A549 (cell line): ENCODE measurements around the gene CDC42EP4.

ENCODE experiments used
- CBX8 ChIP-seq: fragments of 200-600 bp; sonication (generic); IDR thresholded peaks from 2 replicates; pipeline ENCODE4 v1.6.1; 2016
- CHD4 ChIP-seq: fragments of 200-600 bp; sonication (generic); IDR thresholded peaks from 2 replicates; pipeline ENCODE4 v1.6.1; 2016; ENCODE audit warnings: antibody characterized with exemption, mild to moderate bottlenecking, borderline replicate concordance
- POLR2A ChIP-seq: IDR thresholded peaks from 2 replicates; pipeline ENCODE4 v1.6.1; 2012; ENCODE audit warnings: mild to moderate bottlenecking, low read length
- RCOR1 ChIP-seq: fragments of 150-350 bp; IDR thresholded peaks from 2 replicates; pipeline ENCODE4 v1.6.1; 2014; ENCODE audit warnings: antibody characterized with exemption, low read length, low read depth
- SREBF2 ChIP-seq: fragments of 450-650 bp; IDR thresholded peaks from 2 replicates; pipeline ENCODE4 v1.6.1; 2014; ENCODE audit warnings: mild to moderate bottlenecking, moderate library complexity
- ZC3H11A ChIP-seq: fragments of 450-650 bp; IDR thresholded peaks from 2 replicates; pipeline ENCODE4 v1.6.1; 2014; ENCODE audit warnings: antibody characterized with exemption, mild to moderate bottlenecking
- TF ChIP-seq, protein P1 (sequence below): fragments of >200 bp; sonication (Bioruptor Twin); formaldehyde crosslinking; IDR thresholded peaks from 3 replicates; pipeline ENCODE4 v1.5.1; 2016
- TF ChIP-seq, protein P2 (sequence below): fragments of 150-350 bp; IDR thresholded peaks from 2 replicates; pipeline ENCODE4 v1.6.1; 2014; ENCODE audit warnings: low read depth, mild to moderate bottlenecking, low read length
- TF ChIP-seq, protein P3 (sequence below): IDR thresholded peaks from 2 replicates; pipeline ENCODE4 v1.6.1; 2012
- TF ChIP-seq, protein P4 (sequence below): fragments of 200-600 bp; sonication (generic); IDR thresholded peaks from 2 replicates; pipeline ENCODE4 v1.6.1; 2016; ENCODE audit warnings: antibody characterized with exemption, mild to moderate bottlenecking, moderate library complexity
- TF ChIP-seq, protein P5 (sequence below): IDR thresholded peaks from 2 replicates; pipeline ENCODE4 v1.6.1; 2012

DNA sequence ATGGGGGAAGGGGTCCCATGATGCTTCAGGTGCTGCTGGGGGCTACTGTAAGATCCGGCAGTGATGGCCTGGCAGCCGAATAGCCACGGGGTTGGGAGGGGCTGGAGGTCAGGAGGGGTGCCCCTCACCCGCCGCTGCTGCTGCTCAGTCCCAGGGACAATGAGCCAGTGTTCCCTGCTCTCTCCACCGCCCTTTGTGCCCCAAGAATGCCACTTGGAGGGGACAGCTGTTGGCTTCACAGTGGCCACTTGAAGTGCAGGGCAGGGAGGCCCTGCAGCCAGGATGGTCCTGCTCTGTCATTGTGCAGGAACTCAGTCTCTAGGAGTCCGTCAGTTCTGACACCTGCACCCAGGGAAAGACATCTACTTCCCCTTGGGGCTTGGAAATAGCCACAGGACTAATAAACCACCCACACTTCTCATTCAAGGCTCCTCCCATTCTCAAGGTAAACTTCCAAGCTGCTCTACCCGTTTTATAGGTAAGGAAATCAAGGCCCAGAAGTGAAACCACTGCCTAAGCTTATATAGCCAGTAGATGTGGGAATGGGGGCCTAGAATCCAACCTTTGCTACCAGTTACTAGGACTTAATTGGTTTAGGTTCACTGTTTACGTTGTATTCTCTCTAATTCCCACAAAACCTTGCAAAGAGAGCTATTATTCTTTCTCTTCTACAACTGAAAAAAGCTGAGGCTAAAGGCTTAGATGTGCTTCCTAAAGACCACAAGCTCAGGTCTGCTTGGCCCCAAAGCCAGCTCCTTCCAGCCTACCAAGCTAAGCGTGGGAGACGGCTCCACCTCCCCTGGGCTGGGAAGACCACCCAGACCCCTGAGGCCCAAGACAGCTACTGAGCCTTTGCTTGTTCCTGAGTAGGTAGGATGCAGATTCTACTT, 43.9 kb downstream of the CDC42EP4 start:
- TF ChIP-seq, protein P1, sequence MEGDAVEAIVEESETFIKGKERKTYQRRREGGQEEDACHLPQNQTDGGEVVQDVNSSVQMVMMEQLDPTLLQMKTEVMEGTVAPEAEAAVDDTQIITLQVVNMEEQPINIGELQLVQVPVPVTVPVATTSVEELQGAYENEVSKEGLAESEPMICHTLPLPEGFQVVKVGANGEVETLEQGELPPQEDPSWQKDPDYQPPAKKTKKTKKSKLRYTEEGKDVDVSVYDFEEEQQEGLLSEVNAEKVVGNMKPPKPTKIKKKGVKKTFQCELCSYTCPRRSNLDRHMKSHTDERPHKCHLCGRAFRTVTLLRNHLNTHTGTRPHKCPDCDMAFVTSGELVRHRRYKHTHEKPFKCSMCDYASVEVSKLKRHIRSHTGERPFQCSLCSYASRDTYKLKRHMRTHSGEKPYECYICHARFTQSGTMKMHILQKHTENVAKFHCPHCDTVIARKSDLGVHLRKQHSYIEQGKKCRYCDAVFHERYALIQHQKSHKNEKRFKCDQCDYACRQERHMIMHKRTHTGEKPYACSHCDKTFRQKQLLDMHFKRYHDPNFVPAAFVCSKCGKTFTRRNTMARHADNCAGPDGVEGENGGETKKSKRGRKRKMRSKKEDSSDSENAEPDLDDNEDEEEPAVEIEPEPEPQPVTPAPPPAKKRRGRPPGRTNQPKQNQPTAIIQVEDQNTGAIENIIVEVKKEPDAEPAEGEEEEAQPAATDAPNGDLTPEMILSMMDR, result no peak
- TF ChIP-seq SREBF2 (no peak), RCOR1 (no peak), POLR2A (no peak), CBX8 (no peak), ZC3H11A (no peak), CHD4 (no peak)
- TF ChIP-seq, protein P2, sequence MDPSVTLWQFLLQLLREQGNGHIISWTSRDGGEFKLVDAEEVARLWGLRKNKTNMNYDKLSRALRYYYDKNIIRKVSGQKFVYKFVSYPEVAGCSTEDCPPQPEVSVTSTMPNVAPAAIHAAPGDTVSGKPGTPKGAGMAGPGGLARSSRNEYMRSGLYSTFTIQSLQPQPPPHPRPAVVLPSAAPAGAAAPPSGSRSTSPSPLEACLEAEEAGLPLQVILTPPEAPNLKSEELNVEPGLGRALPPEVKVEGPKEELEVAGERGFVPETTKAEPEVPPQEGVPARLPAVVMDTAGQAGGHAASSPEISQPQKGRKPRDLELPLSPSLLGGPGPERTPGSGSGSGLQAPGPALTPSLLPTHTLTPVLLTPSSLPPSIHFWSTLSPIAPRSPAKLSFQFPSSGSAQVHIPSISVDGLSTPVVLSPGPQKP, result no peak
- TF ChIP-seq, protein P3, sequence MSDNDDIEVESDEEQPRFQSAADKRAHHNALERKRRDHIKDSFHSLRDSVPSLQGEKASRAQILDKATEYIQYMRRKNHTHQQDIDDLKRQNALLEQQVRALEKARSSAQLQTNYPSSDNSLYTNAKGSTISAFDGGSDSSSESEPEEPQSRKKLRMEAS, result no peak
- TF ChIP-seq, protein P4, sequence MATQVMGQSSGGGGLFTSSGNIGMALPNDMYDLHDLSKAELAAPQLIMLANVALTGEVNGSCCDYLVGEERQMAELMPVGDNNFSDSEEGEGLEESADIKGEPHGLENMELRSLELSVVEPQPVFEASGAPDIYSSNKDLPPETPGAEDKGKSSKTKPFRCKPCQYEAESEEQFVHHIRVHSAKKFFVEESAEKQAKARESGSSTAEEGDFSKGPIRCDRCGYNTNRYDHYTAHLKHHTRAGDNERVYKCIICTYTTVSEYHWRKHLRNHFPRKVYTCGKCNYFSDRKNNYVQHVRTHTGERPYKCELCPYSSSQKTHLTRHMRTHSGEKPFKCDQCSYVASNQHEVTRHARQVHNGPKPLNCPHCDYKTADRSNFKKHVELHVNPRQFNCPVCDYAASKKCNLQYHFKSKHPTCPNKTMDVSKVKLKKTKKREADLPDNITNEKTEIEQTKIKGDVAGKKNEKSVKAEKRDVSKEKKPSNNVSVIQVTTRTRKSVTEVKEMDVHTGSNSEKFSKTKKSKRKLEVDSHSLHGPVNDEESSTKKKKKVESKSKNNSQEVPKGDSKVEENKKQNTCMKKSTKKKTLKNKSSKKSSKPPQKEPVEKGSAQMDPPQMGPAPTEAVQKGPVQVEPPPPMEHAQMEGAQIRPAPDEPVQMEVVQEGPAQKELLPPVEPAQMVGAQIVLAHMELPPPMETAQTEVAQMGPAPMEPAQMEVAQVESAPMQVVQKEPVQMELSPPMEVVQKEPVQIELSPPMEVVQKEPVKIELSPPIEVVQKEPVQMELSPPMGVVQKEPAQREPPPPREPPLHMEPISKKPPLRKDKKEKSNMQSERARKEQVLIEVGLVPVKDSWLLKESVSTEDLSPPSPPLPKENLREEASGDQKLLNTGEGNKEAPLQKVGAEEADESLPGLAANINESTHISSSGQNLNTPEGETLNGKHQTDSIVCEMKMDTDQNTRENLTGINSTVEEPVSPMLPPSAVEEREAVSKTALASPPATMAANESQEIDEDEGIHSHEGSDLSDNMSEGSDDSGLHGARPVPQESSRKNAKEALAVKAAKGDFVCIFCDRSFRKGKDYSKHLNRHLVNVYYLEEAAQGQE, result no peak
- TF ChIP-seq, protein P5, sequence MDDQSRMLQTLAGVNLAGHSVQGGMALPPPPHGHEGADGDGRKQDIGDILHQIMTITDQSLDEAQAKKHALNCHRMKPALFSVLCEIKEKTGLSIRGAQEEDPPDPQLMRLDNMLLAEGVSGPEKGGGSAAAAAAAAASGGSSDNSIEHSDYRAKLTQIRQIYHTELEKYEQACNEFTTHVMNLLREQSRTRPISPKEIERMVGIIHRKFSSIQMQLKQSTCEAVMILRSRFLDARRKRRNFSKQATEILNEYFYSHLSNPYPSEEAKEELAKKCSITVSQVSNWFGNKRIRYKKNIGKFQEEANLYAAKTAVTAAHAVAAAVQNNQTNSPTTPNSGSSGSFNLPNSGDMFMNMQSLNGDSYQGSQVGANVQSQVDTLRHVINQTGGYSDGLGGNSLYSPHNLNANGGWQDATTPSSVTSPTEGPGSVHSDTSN, result no peak
